CD4-positive, alpha-beta T cell treated with Interleukin-12 subunit alpha and Interleukin-12 subunit beta, for 1 hour (primary cell): ENCODE results near the gene POLR3B.
"Not testable (repeated sequence)": the region's sequence is repeated elsewhere in the genome, so short reads cannot be mapped to it uniquely, and the experiment has no call there.

Experiments
- DNase-seq: peaks from one replicate; pipeline ENCODE4 v3.0.0-alpha.2; 2020

Gene POLR3B

DNA sequence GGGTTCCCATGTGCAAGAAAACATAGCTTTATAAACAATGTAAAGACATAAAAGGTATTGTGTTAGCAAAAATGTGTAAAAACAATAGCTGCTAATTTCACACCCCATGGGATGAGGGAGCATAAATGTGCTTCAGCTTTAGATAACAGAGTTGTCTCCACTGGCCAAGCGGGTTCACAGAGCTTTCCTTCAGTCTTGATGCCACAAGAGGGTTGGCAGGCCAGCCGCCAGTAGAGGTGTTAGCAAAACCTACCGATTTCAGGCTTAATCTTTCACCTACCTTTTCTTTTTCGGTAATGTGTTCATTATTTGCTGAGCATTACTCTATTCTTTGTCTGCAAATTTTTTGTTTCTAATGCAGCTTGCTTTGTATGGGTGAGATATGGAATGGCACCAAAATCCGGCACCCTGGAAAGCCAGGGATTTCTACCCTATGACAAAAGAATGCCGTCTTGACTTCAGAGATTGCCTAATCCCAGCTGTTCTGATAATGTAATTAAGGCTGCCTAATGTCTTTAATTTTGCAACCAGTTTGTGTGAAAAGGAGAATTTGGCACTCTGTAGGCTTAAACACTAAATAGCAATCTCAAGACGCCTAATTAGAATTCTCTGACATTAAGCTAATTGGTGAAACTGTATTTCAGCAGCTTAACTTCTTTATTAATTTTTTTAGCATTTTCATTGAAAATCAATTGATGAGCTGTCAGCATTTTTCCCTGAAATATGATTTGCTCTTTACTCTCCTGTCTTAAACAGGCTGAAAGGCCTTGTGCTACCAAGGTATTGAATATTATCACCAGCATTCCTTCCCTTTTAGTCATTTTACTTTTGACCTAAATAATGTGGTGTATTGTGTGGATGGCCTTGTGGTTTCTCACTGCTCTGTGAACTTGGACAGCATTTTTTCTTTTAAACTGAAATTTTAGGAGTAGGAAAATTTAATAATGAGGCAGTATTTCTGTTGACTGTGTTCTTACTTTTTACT, 60.7 kb downstream of the POLR3B start:
- DNase-seq = no peak

DNA sequence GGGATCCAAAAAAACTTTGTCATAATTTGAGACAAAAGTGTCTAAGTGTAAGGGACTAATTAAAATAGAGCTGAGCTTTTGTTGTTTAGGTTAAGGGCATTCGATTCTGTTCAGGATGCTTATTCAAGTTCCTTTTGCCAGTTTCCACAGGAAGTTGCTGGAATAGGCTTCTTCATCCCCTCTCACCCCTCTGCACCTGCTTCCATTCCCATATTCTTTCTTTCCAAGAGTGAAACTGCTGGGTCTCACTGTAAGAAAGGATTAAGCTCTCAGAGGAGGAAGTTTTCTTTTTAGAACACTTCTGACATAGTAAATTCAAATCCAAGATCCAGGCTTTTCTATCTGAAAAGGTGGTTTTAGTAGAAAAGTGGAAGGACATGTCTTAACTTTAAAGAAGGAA, 61.4 kb downstream of the POLR3B start:
- no peak for DNase-seq

DNA sequence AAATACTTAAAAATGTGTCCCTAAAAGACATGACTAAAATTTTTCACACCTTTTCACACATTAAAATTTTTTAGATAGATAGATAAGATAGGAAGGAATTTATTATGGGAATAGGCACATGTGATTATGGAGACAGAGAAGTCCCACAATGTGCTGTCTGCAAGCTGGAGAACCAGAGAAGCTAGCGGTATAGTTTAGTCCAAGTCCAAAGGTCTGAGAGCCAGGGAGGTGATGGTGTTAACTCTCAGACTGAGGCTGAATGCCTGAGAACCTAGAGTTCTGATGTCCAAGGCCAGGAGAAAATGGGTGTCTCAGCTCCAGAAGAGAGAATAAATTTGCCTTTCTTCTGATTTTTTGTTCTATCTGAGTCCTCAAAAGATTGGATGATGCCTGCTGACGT, 65.7 kb downstream of the POLR3B start:
- DNase-seq = no peak

DNA sequence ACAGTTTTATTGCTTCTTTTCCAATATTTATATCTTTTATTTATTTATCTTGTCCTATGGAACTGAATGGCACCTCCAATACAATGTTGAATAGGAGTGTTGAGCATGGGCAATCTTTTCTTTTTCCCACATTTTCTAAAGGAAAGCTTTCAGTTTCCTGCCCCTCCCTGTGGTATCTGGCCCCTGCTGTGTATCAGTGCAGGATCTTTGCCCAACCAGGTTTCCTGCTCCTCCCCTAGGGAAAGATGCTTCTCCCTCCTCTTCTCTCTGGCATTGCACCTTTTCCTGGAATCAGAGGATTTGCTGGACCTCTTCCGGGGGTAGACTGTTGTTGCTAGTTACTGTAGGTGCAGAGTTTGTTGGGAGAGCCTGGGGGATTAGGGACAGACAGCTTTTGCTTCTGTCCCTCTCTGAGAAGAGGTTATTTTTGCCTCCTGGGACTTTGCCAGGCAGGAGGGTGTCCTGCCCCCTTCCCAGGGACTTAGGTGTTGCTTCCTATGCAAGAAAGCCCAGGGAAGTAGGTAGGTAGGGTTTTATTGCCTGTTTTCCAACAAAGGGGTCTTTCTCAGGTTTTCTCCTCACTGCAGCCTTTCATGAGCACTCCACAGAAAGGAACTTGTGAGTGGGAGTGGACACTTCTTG, 67.6 kb downstream of the POLR3B start:
- DNase-seq = no peak

DNA sequence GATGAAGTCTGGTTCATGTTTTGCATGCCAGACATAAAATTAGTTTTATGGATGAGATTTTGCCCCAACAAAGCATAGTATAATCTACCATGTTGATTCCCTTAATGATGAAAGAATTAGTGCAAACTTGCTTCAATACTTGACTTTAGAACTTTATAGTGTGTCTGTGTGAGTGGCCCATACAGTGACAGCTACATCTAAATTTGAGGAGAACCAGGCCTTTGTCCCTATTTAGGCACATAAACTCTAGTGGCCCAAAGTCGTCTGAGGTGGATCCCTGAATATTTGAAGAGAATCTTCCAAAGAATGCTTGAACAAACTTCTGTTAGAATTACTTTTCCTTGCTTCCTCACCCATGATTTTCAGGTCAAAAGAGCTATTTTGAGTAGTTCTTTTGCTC, 70.4 kb downstream of the POLR3B start:
- DNase-seq = no peak

DNA sequence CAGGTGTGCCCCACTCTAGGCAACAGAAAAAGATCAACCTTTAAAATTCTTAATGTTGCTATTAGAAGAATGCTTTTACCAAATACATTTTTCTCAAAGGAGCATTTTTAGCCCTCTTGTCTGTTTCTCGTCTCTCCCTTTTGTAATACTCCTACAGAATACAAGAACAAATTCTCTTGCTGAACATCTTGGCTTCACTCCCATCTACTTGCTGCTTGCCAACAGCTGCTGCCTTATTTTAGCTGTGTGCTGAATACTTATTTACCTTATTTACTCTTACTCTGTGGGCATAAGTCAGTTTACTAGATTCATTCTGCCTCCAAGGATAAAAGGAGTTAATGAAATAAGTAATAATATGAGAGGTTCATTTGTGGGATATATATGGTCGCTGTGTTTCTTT, 70.8 kb downstream of the POLR3B start:
- DNase-seq = no peak

DNA sequence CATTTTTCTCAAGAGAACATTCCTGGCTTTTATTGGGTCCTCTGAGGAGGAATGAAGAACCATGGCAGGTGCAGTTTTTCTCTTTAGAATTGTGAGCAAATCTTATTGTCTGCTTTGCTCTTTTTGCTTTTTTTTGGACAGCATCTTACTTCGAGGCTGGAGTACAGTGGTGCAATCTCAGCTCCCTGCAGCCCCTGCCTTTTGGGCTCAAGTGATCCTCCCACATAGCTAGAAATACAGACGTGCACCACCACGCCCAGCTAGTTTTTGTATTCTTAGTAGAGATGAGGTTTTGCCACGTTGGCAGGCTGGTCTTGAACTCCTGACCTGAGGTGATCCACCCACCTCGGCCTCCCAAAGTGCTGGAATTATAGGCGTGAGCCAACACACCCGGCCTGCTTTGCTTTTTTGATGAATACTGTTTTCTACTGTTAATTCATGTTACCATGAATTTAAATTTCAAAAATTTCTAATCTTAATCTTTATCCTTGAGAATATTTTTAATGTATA, 71.5 kb downstream of the POLR3B start:
- DNase-seq = no peak

DNA sequence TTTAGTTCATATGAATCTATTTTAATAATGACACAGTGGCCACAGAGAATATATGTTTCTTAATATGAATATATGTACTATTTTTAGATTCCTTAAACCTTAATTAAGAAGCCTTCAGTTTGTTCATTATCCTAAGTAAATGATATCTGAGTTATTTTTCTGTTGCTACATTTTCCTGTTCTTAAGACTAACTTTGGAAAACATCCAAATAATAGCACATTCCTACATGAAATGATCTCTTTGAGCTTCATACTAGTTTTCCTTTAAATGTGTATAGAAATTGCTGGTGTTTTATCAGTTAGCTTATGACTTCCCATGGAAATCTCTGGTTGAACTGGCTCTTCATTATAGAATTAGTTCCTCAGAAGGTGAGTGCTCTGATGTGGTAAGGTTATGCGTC, 72.1 kb downstream of the POLR3B start:
- DNase-seq = no peak

DNA sequence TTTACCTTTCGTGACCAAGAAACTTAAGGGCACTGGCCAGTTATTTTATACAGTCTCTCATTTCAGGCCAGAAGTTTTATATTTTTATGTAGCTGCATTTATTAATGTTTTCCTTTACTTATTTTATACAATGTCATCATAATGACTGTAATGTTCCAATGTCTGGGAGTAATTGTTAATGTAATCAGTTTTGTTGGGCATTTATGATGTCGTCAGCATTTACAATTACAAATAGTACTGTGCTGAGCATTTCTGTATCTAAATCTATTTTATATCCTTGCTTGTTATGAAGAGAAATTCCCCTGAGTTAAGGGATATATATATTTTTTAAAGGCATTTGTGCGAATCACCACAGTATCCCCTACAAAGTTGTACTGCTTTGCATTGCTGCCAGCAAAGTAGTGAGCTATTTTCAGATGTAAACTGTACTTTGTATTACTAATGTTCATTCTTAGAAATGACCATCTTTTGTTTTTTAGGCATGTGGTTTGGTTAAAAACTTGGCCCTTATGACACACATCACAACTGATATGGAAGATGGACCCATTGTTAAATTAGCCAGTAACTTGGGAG, 74.4 kb downstream of the POLR3B start:
- no peak for DNase-seq

DNA sequence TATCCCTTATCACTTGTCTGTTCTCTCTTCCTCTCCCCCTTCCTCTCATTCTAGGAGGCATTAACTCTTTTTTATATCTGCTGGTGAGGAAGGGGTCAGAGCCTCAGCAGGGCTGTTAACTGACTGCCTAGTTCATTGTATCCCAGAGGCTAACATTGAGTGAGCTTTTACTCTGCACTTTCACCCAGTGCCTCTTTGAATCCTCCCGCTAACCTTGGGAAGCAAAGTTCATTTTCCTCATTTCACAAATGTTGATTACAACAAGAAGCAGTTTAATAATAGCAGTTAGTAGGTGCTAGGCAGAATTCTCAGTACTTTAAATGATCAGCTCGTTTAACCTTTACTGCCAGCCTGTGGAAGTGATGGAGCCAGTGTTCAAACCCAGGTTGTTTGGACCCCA, 75.5 kb downstream of the POLR3B start:
- DNase-seq = no peak

DNA sequence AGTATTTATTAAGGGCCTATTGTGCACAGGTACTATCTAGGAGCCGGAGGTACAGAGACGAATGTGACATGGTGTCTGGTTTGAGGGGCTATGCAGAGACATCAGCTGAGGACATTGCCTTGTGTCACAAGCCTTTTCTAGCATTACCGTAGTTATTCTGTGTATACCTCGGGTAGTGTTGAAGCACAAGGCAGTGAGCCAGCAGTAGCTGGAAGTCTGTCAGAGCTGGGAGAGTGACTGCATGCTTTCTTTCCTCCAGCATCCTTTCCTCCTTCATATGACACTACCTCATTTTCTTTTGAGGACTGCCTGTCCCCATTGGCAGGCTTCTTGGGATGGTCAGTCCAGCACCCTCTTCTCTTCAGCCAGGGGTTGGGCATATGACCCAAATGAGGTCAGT, 77.0 kb downstream of the POLR3B start:
- DNase-seq = no peak

DNA sequence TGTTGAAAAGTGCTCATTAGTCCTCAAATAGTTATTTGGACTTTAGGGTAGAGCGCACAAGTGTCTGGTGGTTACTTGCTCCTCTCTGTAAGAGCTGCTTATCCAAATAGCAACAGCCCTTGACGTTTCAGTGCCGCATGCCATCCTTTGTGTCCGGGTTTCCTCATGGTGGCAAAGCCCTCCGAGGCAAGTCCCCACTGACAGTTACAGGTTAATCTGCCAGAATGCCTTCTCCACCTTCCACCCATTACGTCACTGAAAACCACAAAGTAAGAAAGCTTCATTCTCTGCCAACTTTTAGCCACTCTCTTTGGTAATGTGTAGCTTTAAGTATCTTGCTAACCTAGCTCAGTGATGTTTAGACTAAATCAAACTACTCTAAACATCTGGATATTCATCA, 78.6 kb downstream of the POLR3B start:
- DNase-seq = no peak

DNA sequence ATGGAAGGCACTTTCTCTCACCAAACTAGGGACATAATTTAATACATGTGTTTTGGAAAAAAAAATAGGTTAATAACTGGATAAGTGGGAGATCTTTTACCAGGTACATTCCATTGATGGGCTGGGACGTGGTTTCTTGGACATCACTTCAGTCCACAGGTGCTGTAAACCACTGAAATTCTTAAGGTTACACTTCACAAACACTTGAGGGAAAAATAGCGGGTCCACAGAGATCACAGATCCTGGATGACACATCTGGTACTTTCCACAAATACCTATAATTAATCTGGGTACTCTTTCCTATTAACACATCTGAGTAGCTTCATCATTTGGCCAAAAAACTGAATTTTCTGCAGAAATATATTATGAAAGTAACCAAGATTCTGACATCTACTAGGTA, 85.0 kb downstream of the POLR3B start:
- DNase-seq = no peak

DNA sequence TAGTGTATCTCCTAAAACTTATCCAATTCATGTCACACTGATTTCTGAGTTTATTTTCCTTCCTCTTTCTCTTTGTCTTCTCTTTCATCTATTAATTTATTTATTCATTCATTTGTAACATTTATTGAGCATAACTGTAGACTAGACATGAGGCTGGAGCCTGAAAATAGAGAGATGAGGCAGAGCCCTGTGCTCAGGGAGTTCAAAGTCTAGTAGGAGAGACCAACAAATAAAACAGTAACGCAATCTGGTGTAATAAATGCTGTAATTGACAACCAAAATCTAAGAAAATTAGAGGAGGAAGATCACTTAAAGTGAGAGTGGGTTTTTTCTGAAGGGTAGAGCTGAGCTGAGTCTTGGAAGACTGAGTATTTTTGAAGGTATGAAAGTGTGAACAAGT, 87.5 kb downstream of the POLR3B start:
- DNase-seq = no peak

DNA sequence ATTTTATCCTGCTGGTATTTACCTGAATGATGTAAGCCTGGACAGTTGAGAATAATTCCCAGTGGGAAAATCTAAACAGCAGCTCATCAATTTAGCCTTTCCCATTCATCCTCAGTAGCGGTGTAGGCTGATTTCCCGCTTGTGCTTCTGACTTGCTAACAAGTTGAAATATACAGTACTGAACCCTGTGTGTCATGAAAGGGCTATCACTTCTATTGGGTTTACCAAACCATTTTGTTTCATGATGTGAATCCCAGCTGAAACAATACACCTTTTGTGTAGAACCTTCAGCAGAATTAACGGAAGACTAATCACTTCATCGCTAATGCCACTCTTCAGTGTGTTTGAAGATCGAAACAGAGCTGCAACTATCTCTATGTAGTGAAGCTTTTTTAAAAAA, 88.4 kb downstream of the POLR3B start:
- DNase-seq = no peak

DNA sequence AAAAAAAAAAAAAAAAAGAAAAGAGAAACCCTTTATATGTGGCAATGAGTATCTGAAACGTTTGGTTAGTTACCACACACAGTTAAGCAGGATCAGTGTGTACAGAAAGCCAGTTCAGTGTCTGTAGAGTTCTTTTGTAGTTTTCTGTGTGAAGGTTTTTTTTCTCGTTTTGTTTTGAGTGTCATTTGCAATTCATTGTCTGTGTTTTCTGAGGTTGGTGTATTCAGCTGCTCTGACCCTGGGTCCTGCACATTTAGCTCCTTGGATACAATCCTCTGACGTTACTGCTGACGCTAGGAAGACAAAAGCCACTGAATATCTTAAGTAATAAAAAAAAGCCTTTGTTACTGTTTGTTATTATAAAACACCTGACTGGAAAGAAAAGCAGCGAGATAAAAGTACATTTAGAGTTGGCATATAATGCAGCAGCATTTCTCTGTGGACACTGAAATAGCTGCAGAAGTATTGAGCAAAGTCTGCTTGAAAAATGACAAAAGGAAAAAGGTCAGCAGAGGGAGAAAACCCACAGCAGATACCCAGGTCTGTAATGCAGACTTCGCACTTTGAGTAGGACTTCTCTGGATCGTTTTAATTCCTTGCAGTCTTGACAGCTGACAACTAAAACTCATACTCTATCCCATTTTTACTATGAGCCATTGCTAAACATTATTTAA, 89.0 kb downstream of the POLR3B start:
- no peak for DNase-seq

DNA sequence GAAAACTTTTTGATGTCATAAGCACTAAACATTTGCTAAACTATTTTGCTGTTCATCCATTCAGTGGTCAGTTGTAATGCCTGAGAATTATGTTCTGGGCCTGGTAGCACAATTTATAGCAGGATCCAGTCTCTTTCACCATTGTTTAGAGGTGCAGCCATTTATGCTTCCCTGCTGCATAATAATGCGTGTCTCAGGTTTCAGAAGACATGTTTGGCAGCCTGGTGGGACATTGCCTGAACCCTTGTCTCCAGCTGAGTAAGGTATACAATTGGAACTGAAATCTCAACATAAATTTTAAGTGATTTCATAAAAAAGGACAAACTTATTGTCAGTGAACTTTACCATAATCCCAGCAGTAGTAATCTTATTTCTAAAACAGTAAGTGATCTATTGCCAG, 94.8 kb downstream of the POLR3B start:
- DNase-seq = no peak

DNA sequence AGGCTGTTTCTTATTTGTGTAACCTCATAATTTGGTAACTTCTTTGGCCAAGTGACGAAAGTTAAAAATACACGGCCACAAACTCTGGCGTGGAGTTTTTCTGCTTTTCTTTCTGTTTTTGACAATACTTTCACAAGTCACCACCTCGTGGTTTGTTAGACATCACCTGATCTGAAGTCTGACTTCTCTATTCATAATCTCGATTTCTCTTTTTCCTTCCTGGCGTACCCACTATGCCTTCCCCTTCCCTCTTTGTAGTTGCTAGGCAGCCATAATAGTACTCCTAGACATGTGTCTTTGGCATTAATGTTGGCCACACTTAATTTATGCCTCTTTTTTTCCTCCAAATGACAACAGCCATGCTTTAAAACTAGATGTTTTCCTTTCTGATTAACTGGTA, 97.6 kb downstream of the POLR3B start:
- no peak for DNase-seq

DNA sequence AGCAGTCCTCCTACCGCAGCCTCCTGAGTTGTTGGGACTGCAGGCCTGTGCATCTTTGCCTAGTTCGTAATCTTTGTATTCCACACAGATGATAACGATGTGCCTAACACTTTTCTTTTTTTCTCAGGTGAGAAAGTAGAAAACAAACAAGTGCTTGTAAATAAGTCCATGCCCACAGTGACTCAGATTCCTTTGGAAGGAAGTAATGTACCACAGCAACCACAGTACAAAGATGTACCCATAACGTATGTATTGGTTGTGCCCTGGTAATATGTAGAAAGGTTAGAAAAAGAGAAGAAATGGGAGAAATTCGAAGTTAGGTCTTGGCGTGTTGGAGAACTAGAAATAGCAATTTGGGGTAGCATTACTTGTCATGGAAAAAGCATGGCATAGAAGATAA, 101.6 kb downstream of the POLR3B start:
- DNase-seq = no peak

DNA sequence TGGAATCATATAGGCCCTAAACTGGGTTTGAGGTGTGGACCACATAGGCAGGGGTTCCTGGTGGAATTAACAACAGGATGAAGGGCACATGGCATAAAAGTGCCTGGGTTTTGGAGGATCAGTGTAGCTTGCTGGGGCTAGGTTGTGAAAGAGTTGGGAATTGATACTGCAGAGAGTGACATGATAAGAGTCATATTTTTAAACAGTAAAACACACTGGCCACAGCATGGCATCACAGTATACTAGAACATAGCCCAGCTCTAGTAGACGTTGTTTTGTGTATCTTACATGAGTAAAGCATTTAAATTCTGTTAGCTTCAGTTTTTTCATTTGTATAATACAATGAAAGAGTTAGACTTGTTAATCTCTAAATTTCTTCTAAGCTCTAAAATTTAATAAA, 102.0 kb downstream of the POLR3B start:
- no peak for DNase-seq

DNA sequence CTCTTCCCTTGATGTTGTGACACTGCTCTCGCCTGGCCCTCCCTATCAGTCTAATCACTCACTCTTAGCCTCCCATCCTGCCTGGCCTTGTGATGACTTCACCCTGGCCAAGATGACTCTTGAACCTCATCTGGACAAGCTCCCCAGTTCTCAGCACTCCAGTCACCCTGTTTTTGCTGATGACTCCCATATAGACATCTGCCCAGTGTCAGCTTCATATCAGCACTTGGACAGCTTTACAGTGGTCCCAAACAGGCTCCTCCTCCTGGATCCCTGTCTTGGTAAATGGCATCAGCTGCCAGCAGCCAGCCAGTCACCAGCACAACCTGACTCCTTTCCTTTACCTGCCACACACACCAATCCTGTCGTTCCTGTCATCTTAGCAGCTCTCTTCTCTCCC, 104.2 kb downstream of the POLR3B start:
- DNase-seq = no peak

DNA sequence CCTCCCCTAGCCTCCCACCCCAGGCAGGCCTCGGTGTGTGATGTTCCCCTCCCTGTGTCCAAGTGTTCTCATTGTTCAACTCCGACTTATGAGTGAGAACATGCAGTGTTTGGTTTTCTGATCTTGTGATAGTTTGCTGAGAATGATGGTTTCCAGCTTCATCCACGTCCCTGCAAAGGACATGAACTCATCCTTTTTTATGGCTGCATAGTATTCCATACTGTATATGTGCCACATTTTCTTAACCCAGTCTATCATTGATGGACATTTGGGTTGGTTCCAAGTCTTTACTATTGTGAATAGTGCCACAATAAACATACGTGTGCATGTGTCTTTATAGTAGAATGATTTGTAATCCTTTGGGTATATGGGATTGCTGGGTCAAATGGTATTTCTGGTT, 108.1 kb downstream of the POLR3B start:
- not testable (repeated sequence) for DNase-seq

DNA sequence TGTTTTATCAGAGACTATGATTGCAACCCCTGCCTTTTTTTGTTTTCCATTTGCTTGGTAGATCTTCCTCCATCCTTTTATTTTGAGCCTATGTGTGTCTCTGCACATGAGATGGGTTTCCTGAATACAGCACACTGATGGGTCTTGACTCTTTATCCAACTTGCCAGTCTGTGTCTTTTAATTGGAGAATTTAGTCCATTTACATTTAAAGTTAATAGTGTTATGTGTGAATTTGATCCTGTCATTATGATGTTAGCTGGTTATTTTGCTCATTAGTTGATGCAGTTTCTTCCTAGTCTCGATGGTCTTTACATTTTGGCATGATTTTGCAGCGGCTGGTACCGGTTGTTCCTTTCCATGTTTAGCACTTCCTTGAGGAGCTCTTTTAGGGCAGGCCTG, 118.1 kb downstream of the POLR3B start:
- DNase-seq = not testable (repeated sequence)
